NCI-H2171 (cell line): Measurements from ENCODE around the gene GABRB1.

ENCODE experiments used
- DNase-seq: peaks from one replicate; lab custom pipeline; 2025; lab: John Stamatoyannopoulos, UW

GABRB1 gene

GRCh38 chr4:47118192-47118929 lies 87.0 kb downstream of the GABRB1 start:
- DNase-seq: no peak

- no peak for DNase-seq
Measured at GRCh38 chr4:47120783-47121182, 89.4 kb downstream of the GABRB1 start.

GRCh38 chr4:47122592-47123291 lies 91.4 kb downstream of the GABRB1 start:
- peak; percentile 16 for DNase-seq

GRCh38 chr4:47128991-47129390 lies 97.6 kb downstream of the GABRB1 start:
- DNase-seq: no peak

GRCh38 chr4:47135210-47135609 lies 103.8 kb downstream of the GABRB1 start:
- DNase-seq: no peak

- no peak for DNase-seq
Measured at GRCh38 chr4:47143261-47143660, 111.9 kb downstream of the GABRB1 start.

- no peak for DNase-seq
Measured at GRCh38 chr4:47145630-47146029, 114.3 kb downstream of the GABRB1 start.

GRCh38 chr4:47154816-47155370 lies 123.5 kb downstream of the GABRB1 start:
- no peak for DNase-seq

GRCh38 chr4:47155919-47156318 lies 124.6 kb downstream of the GABRB1 start:
- DNase-seq: no peak

- DNase-seq: no peak
Measured at GRCh38 chr4:47160095-47160494, 128.7 kb downstream of the GABRB1 start.

GRCh38 chr4:47167081-47168035 lies 136.0 kb downstream of the GABRB1 start:
- DNase-seq: peak; percentile 49

GRCh38 chr4:47184083-47184482 lies 152.7 kb downstream of the GABRB1 start:
- DNase-seq: no peak

GRCh38 chr4:47185761-47186160 lies 154.4 kb downstream of the GABRB1 start:
- DNase-seq: no peak

- DNase-seq: no peak
Measured at GRCh38 chr4:47187608-47188007, 156.2 kb downstream of the GABRB1 start.

- no peak for DNase-seq
Measured at GRCh38 chr4:47193179-47193578, 161.8 kb downstream of the GABRB1 start.

GRCh38 chr4:47194036-47194737 lies 162.8 kb downstream of the GABRB1 start:
- DNase-seq: no peak

- no peak for DNase-seq
Measured at GRCh38 chr4:47195706-47196105, 164.3 kb downstream of the GABRB1 start.

- no peak for DNase-seq
Measured at GRCh38 chr4:47198791-47199190, 167.4 kb downstream of the GABRB1 start.

- no peak for DNase-seq
Measured at GRCh38 chr4:47203593-47203992, 172.2 kb downstream of the GABRB1 start.

- no peak for DNase-seq
Measured at GRCh38 chr4:47207555-47207954, 176.2 kb downstream of the GABRB1 start.

GRCh38 chr4:47209833-47210232 lies 178.5 kb downstream of the GABRB1 start:
- DNase-seq: no peak
